Ishikawa (cell line): ENCODE data around the gene NPAS2.

Experiments
- CEBPB ChIP-seq: IDR thresholded peaks from 2 replicates; pipeline ENCODE4 v1.6.1; 2012
- CREB1 ChIP-seq: IDR thresholded peaks from 2 replicates; pipeline ENCODE4 v1.6.1; 2012; ENCODE audit warnings: low read depth
- EGR1 ChIP-seq: IDR thresholded peaks from 2 replicates; pipeline ENCODE4 v1.6.1; 2012
- EP300 ChIP-seq: IDR thresholded peaks from 2 replicates; pipeline ENCODE4 v1.6.1; 2012; ENCODE audit warnings: borderline replicate concordance
- FOXM1 ChIP-seq: IDR thresholded peaks from 2 replicates; pipeline ENCODE4 v1.6.1; 2012; ENCODE audit warnings: low read depth, borderline replicate concordance
- MAX ChIP-seq: IDR thresholded peaks from 2 replicates; pipeline ENCODE4 v1.6.1; 2012
- NFIC ChIP-seq: IDR thresholded peaks from 2 replicates; pipeline ENCODE4 v1.6.1; 2012
- RAD21 ChIP-seq: IDR thresholded peaks from 2 replicates; pipeline ENCODE4 v1.6.1; 2012; ENCODE audit warnings: low read depth
- REST ChIP-seq: IDR thresholded peaks from 2 replicates; pipeline ENCODE4 v1.6.1; 2012; ENCODE audit warnings: low read depth, mild to moderate bottlenecking
- TAF1 ChIP-seq: IDR thresholded peaks from 2 replicates; pipeline ENCODE4 v1.6.1; 2012; ENCODE audit warnings: low read depth, mild to moderate bottlenecking
- TCF12 ChIP-seq: IDR thresholded peaks from 2 replicates; pipeline ENCODE4 v1.6.1; 2012; ENCODE audit warnings: low read depth
- TEAD4 ChIP-seq: IDR thresholded peaks from 2 replicates; pipeline ENCODE4 v1.6.1; 2012
- USF1 ChIP-seq: IDR thresholded peaks from 2 replicates; pipeline ENCODE4 v1.6.1; 2012
- YY1 ChIP-seq: IDR thresholded peaks from 2 replicates; pipeline ENCODE4 v1.6.1; 2012; ENCODE audit warnings: low read depth
- ZBTB7A ChIP-seq: IDR thresholded peaks from 2 replicates; pipeline ENCODE4 v1.6.1; 2012; ENCODE audit warnings: low read depth

NPAS2 gene

GRCh38 chr2:100940240-100940639 lies 120.3 kb downstream of the NPAS2 start:
- TF ChIP-seq EGR1, result no peak
- no peak for TF ChIP-seq TEAD4
- no peak for TF ChIP-seq REST
- TF ChIP-seq CEBPB, result no peak
- TF ChIP-seq NFIC, result no peak
- TF ChIP-seq USF1, result no peak
- no peak for TF ChIP-seq CREB1
- no peak for TF ChIP-seq TCF12
- TF ChIP-seq RAD21, result no peak
- no peak for TF ChIP-seq FOXM1
- no peak for TF ChIP-seq ZBTB7A
- TF ChIP-seq MAX, result no peak
- TF ChIP-seq YY1, result no peak
- TF ChIP-seq EP300, result no peak
- no peak for TF ChIP-seq TAF1

GRCh38 chr2:100940766-100941645 lies 121.1 kb downstream of the NPAS2 start:
- TF ChIP-seq EGR1 (no peak), RAD21 (no peak), USF1 (no peak), MAX (no peak), CREB1 (no peak), CEBPB (no peak)

- TF ChIP-seq TCF12 (no peak), YY1 (no peak), MAX (no peak), EGR1 (no peak), NFIC (no peak), RAD21 (no peak), USF1 (no peak), FOXM1 (no peak), CREB1 (no peak), REST (no peak), EP300 (no peak), TAF1 (no peak), ZBTB7A (no peak), TEAD4 (no peak)
These were observed 121.8 kb downstream of the NPAS2 start for GRCh38 chr2:100941646-100942240.

- TF ChIP-seq MAX (no peak), TAF1 (no peak), ZBTB7A (no peak), EGR1 (no peak), EP300 (no peak), RAD21 (no peak), TEAD4 (no peak), FOXM1 (no peak), USF1 (no peak), YY1 (no peak), NFIC (no peak), CREB1 (no peak), CEBPB (no peak), REST (no peak), TCF12 (no peak)
These were observed 124.9 kb downstream of the NPAS2 start for GRCh38 chr2:100944617-100945432.
